ENCODE measurements around the gene ZNF280D. TPM values are rescaled to one million over a fixed set of nuclear protein-coding genes. Genes with fewer than 3 reads are reported as not detected.

The ZNF280D gene
- total and polyA plus RNA-seq, 8 donors = 34.3 to 82.1 (median 75.5) TPM

- H3K4me3 ChIP-seq = no peak overlapping the region
- TF ChIP-seq, protein P1, sequence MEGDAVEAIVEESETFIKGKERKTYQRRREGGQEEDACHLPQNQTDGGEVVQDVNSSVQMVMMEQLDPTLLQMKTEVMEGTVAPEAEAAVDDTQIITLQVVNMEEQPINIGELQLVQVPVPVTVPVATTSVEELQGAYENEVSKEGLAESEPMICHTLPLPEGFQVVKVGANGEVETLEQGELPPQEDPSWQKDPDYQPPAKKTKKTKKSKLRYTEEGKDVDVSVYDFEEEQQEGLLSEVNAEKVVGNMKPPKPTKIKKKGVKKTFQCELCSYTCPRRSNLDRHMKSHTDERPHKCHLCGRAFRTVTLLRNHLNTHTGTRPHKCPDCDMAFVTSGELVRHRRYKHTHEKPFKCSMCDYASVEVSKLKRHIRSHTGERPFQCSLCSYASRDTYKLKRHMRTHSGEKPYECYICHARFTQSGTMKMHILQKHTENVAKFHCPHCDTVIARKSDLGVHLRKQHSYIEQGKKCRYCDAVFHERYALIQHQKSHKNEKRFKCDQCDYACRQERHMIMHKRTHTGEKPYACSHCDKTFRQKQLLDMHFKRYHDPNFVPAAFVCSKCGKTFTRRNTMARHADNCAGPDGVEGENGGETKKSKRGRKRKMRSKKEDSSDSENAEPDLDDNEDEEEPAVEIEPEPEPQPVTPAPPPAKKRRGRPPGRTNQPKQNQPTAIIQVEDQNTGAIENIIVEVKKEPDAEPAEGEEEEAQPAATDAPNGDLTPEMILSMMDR (IDR thresholded peaks at IDR 0.05) = no peak
- ATAC-seq (no peak), DNase-seq (no peak)
- H3K36me3 ChIP-seq = peaks cover 0 to 47% of the 10 kb centered on the region in 2 donors
- no peaks in the 10 kb centered on the region for H3K9me3 ChIP-seq
- no peak overlapping the region for H3K27ac ChIP-seq
- intact Hi-C loops (cut with DNase I) = no loop called here
- no peaks in the 10 kb centered on the region for H3K4me1 ChIP-seq
- no peaks in the 10 kb centered on the region for H3K27me3 ChIP-seq
These were observed 54.7 kb downstream of the ZNF280D start for GRCh38 chr15:56678571-56678970.

DNA sequence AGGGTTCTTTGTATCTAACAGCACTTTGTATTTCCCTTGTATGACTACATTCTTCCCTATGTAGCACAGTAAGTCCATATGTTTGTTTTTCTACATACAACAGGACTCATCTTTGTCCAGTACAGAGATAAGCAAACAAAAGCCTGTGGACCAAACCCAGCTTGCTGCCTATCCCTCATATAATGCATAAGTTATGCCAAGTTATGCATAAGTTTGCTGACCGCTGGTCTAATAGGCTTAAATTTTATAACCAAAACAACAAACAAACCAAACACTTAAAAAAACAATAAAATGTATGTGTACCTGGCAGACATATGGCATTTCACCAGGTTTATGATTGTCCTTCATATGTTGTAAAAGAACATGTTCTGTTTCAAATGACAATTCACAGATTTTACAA lies 56.0 kb downstream of the ZNF280D start:
- H3K27me3 ChIP-seq = no peaks in the 10 kb centered on the region
- intact Hi-C loops (cut with DNase I) = no loop called here
- H3K4me1 ChIP-seq = no peaks in the 10 kb centered on the region
- H3K36me3 ChIP-seq = peaks cover 0 to 48% of the 10 kb centered on the region in 2 donors
- ATAC-seq (no peak), DNase-seq (no peak)
- H3K27ac ChIP-seq = no peak overlapping the region
- H3K9me3 ChIP-seq = no peaks in the 10 kb centered on the region
- no peak overlapping the region for H3K4me3 ChIP-seq
- TF ChIP-seq, protein P1 (IDR thresholded peaks at IDR 0.05) = no peak

- intact Hi-C loops (cut with DNase I) = no loop called here
- TF ChIP-seq, protein P1 (IDR thresholded peaks at IDR 0.05) = no peak
- no peak overlapping the region for H3K27ac ChIP-seq
- ATAC-seq (no peak), DNase-seq (no peak)
- H3K27me3 ChIP-seq = no peaks in the 10 kb centered on the region
- no peak overlapping the region for H3K4me3 ChIP-seq
- no peaks in the 10 kb centered on the region for H3K9me3 ChIP-seq
- peaks cover 0 to 60% of the 10 kb centered on the region in 2 donors for H3K36me3 ChIP-seq
- no peaks in the 10 kb centered on the region for H3K4me1 ChIP-seq
These were observed 57.4 kb downstream of the ZNF280D start for GRCh38 chr15:56675930-56676329.

DNA sequence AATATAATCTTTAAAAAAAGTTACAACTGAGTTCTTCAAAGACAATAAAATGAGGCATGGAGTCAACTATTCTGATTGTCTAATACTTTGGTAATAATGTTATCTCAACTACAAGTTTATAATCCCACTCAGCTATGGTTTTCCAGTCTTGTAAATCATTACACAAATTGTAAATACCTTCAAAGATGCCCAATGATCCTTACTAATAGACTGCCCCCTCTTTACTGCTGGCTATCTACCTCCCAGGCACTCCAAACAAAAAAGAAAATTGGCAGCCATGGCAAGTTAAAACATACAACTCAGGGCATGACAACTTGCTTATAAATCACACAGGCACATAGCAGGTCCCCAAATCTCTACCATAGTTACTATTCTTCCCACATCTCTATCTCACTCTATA lies 58.5 kb downstream of the ZNF280D start:
- no peak for DNase-seq
- Histone ChIP-seq H3K27me3 (no peaks in the 10 kb centered on the region), H3K36me3 (peaks cover 0 to 56% of the 10 kb centered on the region in 2 donors), H3K27ac (no peak overlapping the region), H3K4me1 (no peaks in the 10 kb centered on the region), H3K9me3 (no peaks in the 10 kb centered on the region), H3K4me3 (no peak overlapping the region)
- ATAC-seq = no peak
- intact Hi-C loops (cut with DNase I) = no loop called here
- TF ChIP-seq, protein P1 (IDR thresholded peaks at IDR 0.05) = no peak

- intact Hi-C loops (cut with DNase I) = no loop called here
- no peak for ATAC-seq
These were observed 60.6 kb downstream of the ZNF280D start for GRCh38 chr15:56672721-56673120.

More at GRCh38 chr15:56672721-56673120, 60.6 kb downstream of the ZNF280D start:
- H3K27ac ChIP-seq = no peak overlapping the region
- TF ChIP-seq, protein P1 (IDR thresholded peaks at IDR 0.05) = no peak
- H3K9me3 ChIP-seq = no peaks in the 10 kb centered on the region
- H3K4me3 ChIP-seq = no peak overlapping the region
- H3K27me3 ChIP-seq = no peaks in the 10 kb centered on the region
- no peak for DNase-seq
- peaks cover 0 to 50% of the 10 kb centered on the region in 2 donors for H3K36me3 ChIP-seq
- no peaks in the 10 kb centered on the region for H3K4me1 ChIP-seq
